ENCODE data around the gene ATN1. TPM values are rescaled to one million over a fixed set of nuclear protein-coding genes. Genes with fewer than 3 reads are reported as not detected.

ATN1 gene
- total RNA-seq, 2 donors from 2014 or later = 36.1 to 86.7 TPM

- Histone ChIP-seq H3K4me1 (peaks cover 50% of the 10 kb centered on the region), H3K27me3 (no peaks in the 10 kb centered on the region), H3K9me3 (no peaks in the 10 kb centered on the region), H3K4me3 (no peak overlapping the region), H3K27ac (peak overlapping the region in 3 of 4 donors; percentile 2 to 46 (median 29)), H3K36me3 (replicated peaks in 1 of 2; ENCODE audit: insufficient read depth in 1 of 2, low read depth in 2 of 2) (no peaks in the 10 kb centered on the region)
- TF ChIP-seq POLR2A (IDR thresholded peaks at IDR 0.05) = no peak
- no peak for TF ChIP-seq CTCF (IDR thresholded peaks at IDR 0.05)
- 50 to 61% methylated on average over 8 of the region's 8 CpGs for whole genome bisulfite sequencing, 2 donors
- ATAC-seq = no peak
- DNase-seq = no peak
- intact Hi-C loops (cut with DNase I) = no loop called here
Observed at GRCh38 chr12:6934110-6934509, 6.4 kb downstream of the ATN1 start.

GRCh38 chr12:6935371-6936193 lies 7.8 kb downstream of the ATN1 start:
- peaks cover 37% of the 10 kb centered on the region for H3K4me1 ChIP-seq
- H3K36me3 ChIP-seq (replicated peaks in 1 of 2; ENCODE audit: insufficient read depth in 1 of 2, low read depth in 2 of 2) = no peaks in the 10 kb centered on the region
- DNase-seq (no peak), ATAC-seq (no peak)
- H3K27me3 ChIP-seq = no peaks in the 10 kb centered on the region
- intact Hi-C loops (cut with DNase I) = no loop called here
- WGBS, 2 donors = 78 to 88% methylated on average over 13 of the region's 14 CpGs
- TF ChIP-seq CTCF (IDR thresholded peaks at IDR 0.05) (no peak), POLR2A (IDR thresholded peaks at IDR 0.05) (no peak)
- H3K4me3 ChIP-seq = no peak overlapping the region
- no peaks in the 10 kb centered on the region for H3K9me3 ChIP-seq
- H3K27ac ChIP-seq = peak overlapping the region in 1 of 4 donors; percentile 83

- intact Hi-C loops (cut with DNase I) = no loop called here
- peak overlapping the region in 3 of 4 donors; percentile 83 to 96 (median 87) for H3K27ac ChIP-seq
- H3K36me3 ChIP-seq (replicated peaks in 1 of 2; ENCODE audit: insufficient read depth in 1 of 2, low read depth in 2 of 2) = no peaks in the 10 kb centered on the region
Observed at GRCh38 chr12:6936194-6936635, 8.5 kb downstream of the ATN1 start.

GRCh38 chr12:6936636-6937480 lies 9.1 kb downstream of the ATN1 start:
- TF ChIP-seq CTCF (IDR thresholded peaks at IDR 0.05) = no peak
- no peak for TF ChIP-seq POLR2A (IDR thresholded peaks at IDR 0.05)
- Histone ChIP-seq H3K36me3 (replicated peaks in 1 of 2; ENCODE audit: insufficient read depth in 1 of 2, low read depth in 2 of 2) (no peaks in the 10 kb centered on the region), H3K27me3 (no peaks in the 10 kb centered on the region), H3K4me3 (peak overlapping the region; percentile 33 to 50), H3K9me3 (no peaks in the 10 kb centered on the region), H3K27ac (peak overlapping the region; percentile 83 to 96 (median 86)), H3K4me1 (peaks cover 32% of the 10 kb centered on the region)
- no peak for DNase-seq
- intact Hi-C loops (cut with DNase I) = no loop called here
- ATAC-seq = peak; percentile 1
- WGBS, 2 donors = 17 to 57% methylated on average over 12 to 36 of the region's 36 CpGs

More at GRCh38 chr12:6936194-6936635, 8.5 kb downstream of the ATN1 start:
- DNase-seq (no peak), ATAC-seq (no peak)
- Histone ChIP-seq H3K4me3 (no peak overlapping the region), H3K4me1 (peaks cover 37% of the 10 kb centered on the region), H3K9me3 (no peaks in the 10 kb centered on the region), H3K27me3 (no peaks in the 10 kb centered on the region)
- 92 to 93% methylated on average over 3 of the region's 3 CpGs for WGBS, 2 donors
- TF ChIP-seq CTCF (IDR thresholded peaks at IDR 0.05) = no peak
- TF ChIP-seq POLR2A (IDR thresholded peaks at IDR 0.05) = no peak

Data from body of pancreas (tissue), 4 donors.